ENCODE results near the gene IRAK2. TPM values are rescaled to one million over a fixed set of nuclear protein-coding genes. Genes with fewer than 3 reads are reported as not detected.

Gene IRAK2
- total and polyA plus RNA-seq, 8 donors: 0.45 to 6.2 (median 2.3) TPM; not detected in 1

- no peaks in the 10 kb centered on the region for H3K27me3 ChIP-seq
- H3K4me3 ChIP-seq: no peak overlapping the region
- no peaks in the 10 kb centered on the region for H3K9me3 ChIP-seq
- TF ChIP-seq EP300 (IDR thresholded peaks at IDR 0.05): no peak
- TF ChIP-seq, protein P1, sequence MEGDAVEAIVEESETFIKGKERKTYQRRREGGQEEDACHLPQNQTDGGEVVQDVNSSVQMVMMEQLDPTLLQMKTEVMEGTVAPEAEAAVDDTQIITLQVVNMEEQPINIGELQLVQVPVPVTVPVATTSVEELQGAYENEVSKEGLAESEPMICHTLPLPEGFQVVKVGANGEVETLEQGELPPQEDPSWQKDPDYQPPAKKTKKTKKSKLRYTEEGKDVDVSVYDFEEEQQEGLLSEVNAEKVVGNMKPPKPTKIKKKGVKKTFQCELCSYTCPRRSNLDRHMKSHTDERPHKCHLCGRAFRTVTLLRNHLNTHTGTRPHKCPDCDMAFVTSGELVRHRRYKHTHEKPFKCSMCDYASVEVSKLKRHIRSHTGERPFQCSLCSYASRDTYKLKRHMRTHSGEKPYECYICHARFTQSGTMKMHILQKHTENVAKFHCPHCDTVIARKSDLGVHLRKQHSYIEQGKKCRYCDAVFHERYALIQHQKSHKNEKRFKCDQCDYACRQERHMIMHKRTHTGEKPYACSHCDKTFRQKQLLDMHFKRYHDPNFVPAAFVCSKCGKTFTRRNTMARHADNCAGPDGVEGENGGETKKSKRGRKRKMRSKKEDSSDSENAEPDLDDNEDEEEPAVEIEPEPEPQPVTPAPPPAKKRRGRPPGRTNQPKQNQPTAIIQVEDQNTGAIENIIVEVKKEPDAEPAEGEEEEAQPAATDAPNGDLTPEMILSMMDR (IDR thresholded peaks at IDR 0.05): no peak
- TF ChIP-seq POLR2A (IDR thresholded peaks at IDR 0.05): no peak
- TF ChIP-seq POLR2AphosphoS5 (IDR thresholded peaks at IDR 0.05): no peak
- no peak for DNase-seq
- intact Hi-C loops (cut with DNase I; ENCODE audit: low total_unique reads): no loop called here
- 90 to 93% (median 92%) methylated on average over 13 of the region's 13 CpGs for WGBS, 5 donors
- peaks cover 0 to 1% (median 0%) of the 10 kb centered on the region in 4 donors for H3K4me1 ChIP-seq
- H3K27ac ChIP-seq: no peak overlapping the region
- peaks cover 8 to 80% (median 66%) of the 10 kb centered on the region in 4 donors for H3K36me3 ChIP-seq
These were observed 69.3 kb downstream of the IRAK2 start for GRCh38 chr3:10233988-10234387.

- intact Hi-C loops (cut with DNase I; ENCODE audit: low total_unique reads): no loop called here
- DNase-seq: no peak
- H3K27ac ChIP-seq: no peak overlapping the region
These were observed 70.0 kb downstream of the IRAK2 start for GRCh38 chr3:10234526-10235230.

DNA sequence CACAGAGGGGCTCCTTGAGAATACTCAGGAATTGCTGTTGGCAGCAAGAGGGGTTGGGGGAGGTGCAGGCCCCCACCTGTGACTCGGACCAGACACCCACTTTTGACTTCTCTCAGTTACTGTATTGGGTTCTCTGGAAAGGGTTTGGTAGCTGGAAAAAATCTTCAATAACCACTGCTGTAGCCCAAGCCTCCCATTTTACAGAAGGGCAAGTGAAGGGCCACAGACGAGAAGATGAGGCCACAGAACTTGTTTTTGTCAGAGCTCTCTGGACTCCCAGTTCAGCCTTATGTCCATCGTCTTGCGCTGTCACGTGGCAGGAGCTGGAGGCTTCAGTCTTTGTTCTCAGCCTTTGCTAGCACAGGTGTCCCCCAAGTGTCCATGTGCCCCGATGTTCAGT lies 70.8 kb downstream of the IRAK2 start:
- intact Hi-C loops (cut with DNase I; ENCODE audit: low total_unique reads): no loop called here
- Histone ChIP-seq H3K36me3 (peaks cover 8 to 75% (median 65%) of the 10 kb centered on the region in 4 donors), H3K27ac (no peak overlapping the region), H3K27me3 (no peaks in the 10 kb centered on the region), H3K4me3 (no peak overlapping the region), H3K4me1 (no peaks in the 10 kb centered on the region), H3K9me3 (no peaks in the 10 kb centered on the region)
- no peak for DNase-seq
- TF ChIP-seq POLR2AphosphoS5 (IDR thresholded peaks at IDR 0.05): no peak
- 72 to 96% (median 89%) methylated on average over 5 to 6 of the region's 6 CpGs for WGBS, 5 donors

More at GRCh38 chr3:10234526-10235230, 70.0 kb downstream of the IRAK2 start:
- H3K9me3 ChIP-seq: no peaks in the 10 kb centered on the region
- no peaks in the 10 kb centered on the region for H3K27me3 ChIP-seq
- H3K36me3 ChIP-seq: peaks cover 8 to 80% (median 70%) of the 10 kb centered on the region in 4 donors
- WGBS, 5 donors: 84 to 94% (median 92%) methylated on average over 21 to 36 of the region's 36 CpGs
- no peaks in the 10 kb centered on the region for H3K4me1 ChIP-seq
- H3K4me3 ChIP-seq: no peak overlapping the region
- TF ChIP-seq EP300 (IDR thresholded peaks at IDR 0.05): no peak
- no peak for TF ChIP-seq POLR2A (IDR thresholded peaks at IDR 0.05)
- no peak for TF ChIP-seq POLR2AphosphoS5 (IDR thresholded peaks at IDR 0.05)
- TF ChIP-seq, protein P1 (IDR thresholded peaks at IDR 0.05): no peak

GRCh38 chr3:10238345-10239183 lies 73.8 kb downstream of the IRAK2 start:
- TF ChIP-seq, protein P1 (IDR thresholded peaks at IDR 0.05): no peak
- no peak for TF ChIP-seq POLR2AphosphoS5 (IDR thresholded peaks at IDR 0.05)
- Histone ChIP-seq H3K27ac (no peak overlapping the region), H3K36me3 (peaks cover 8 to 73% (median 59%) of the 10 kb centered on the region in 4 donors), H3K4me1 (peaks cover 0 to 8% (median 0%) of the 10 kb centered on the region in 4 donors), H3K4me3 (no peak overlapping the region), H3K9me3 (no peaks in the 10 kb centered on the region), H3K27me3 (no peaks in the 10 kb centered on the region)
- intact Hi-C loops (cut with DNase I; ENCODE audit: low total_unique reads): no loop called here
- no peak for DNase-seq
- WGBS, 5 donors: 85 to 91% (median 89%) methylated on average over 15 of the region's 15 CpGs

All from stomach (tissue), 9 donors.